Suprapubic skin (tissue), 4 donors: ENCODE results near the gene FOXJ3. TPM values are rescaled to one million over a fixed set of nuclear protein-coding genes. Genes with fewer than 3 reads are reported as not detected.

Experiments used
- DNase-seq, 2 donors: peaks; one replicate each; pipeline ENCODE4 v3.0.0-alpha.2; 2019; ENCODE audit warnings: low spot score in 2 of 2
- H3K27ac ChIP-seq: fragments of 200-600 bp; sonication (generic); one replicate; pipeline ENCODE4 v1.5.1; 2019
- H3K27me3 ChIP-seq: fragments of 200-600 bp; sonication (generic); one replicate; pipeline ENCODE4 v1.5.1; 2019
- H3K36me3 ChIP-seq: fragments of 200-600 bp; sonication (generic); one replicate; pipeline ENCODE4 v1.5.1; 2019
- H3K4me1 ChIP-seq: fragments of 200-600 bp; sonication (generic); one replicate; pipeline ENCODE4 v1.5.1; 2019
- H3K4me3 ChIP-seq: fragments of 200-600 bp; sonication (generic); one replicate; pipeline ENCODE4 v1.5.1; 2019; ENCODE audit warnings: mild to moderate bottlenecking
- H3K9me3 ChIP-seq: fragments of 200-600 bp; sonication (generic); one replicate; pipeline ENCODE4 v1.5.1; 2019
- CTCF ChIP-seq, 2 donors: fragments of 200-600 bp in 1 of 2; fragments of 450-650 bp in 1 of 2; sonication (generic) in 1 of 2; IDR thresholded peaks; one replicate each; pipeline ENCODE4 v1.5.1; 2016 to 2019; ENCODE audit warnings: antibody characterized with exemption in 2 of 2, mild to moderate bottlenecking in 1 of 2, moderate library complexity in 1 of 2
- EP300 ChIP-seq: sonication (generic); formaldehyde crosslinking; IDR thresholded peaks from one replicate; pipeline ENCODE4 v1.6.1; 2017; ENCODE audit warnings: antibody characterized with exemption
- POLR2A ChIP-seq, 2 donors: fragments of 450-650 bp; IDR thresholded peaks; one replicate each; pipeline ENCODE4 v1.6.1; 2017; ENCODE audit warnings: antibody characterized with exemption in 2 of 2, mild to moderate bottlenecking in 2 of 2, moderate library complexity in 2 of 2
- POLR2AphosphoS5 ChIP-seq, 3 donors: sonication (generic); formaldehyde crosslinking; IDR thresholded peaks; one replicate each; pipeline ENCODE4 v1.6.1; 2017; ENCODE audit warnings: antibody characterized with exemption in 3 of 3
- WGBS: methylation state at CpG from one replicate; pipeline ENCODE4 v1.1.5; 2018; 5-methylcytosine and 5-hydroxymethylcytosine counted together
- total RNA-seq, 4 donors: library from RNA; depleted of rRNA; stranded (reverse); fragments of >200 nt; gene quantifications; one replicate each; pipeline ENCODE4 v1.1.0, GENCODE V29; 2016

FOXJ3 gene
- total RNA-seq, 4 donors from 2014 or later, result 37.0 to 71.0 (median 41.1) TPM

- peaks cover 4% of the 10 kb centered on the region for H3K4me1 ChIP-seq
- DNase-seq, result no peak
- TF ChIP-seq POLR2A (IDR thresholded peaks at IDR 0.05), result no peak
- no peak for TF ChIP-seq CTCF (IDR thresholded peaks at IDR 0.05)
- TF ChIP-seq POLR2AphosphoS5 (IDR thresholded peaks at IDR 0.05), result no peak
- no peak for TF ChIP-seq EP300
- no peak within 1 kb of the TSS for H3K4me3 ChIP-seq
- no peak within 1 kb of the TSS for H3K27ac ChIP-seq
- H3K27me3 ChIP-seq, result peaks cover 3% of the 10 kb centered on the region
- WGBS, result 87% methylated on average over 9 of the region's 12 CpGs
- no peaks in the 10 kb centered on the region for H3K9me3 ChIP-seq
- H3K36me3 ChIP-seq, result no peaks in the 10 kb centered on the region
Measured at GRCh38 chr1:42152907-42153600, 182.0 kb downstream of the FOXJ3 start, which contains the start of gene GUCA2B. TSS of gene GUCA2B (plus strand) at chr1:42153410. CDS start at chr1:42153451, 41 bp downstream.

GRCh38 chr1:42152119-42152518 lies 182.9 kb downstream of the FOXJ3 start:
- H3K27ac ChIP-seq, result no peak overlapping the region
- peaks cover 6% of the 10 kb centered on the region for H3K4me1 ChIP-seq
- 35% methylated on average over 2 of the region's 3 CpGs for WGBS
- no peaks in the 10 kb centered on the region for H3K36me3 ChIP-seq
- H3K9me3 ChIP-seq, result no peaks in the 10 kb centered on the region
- peaks cover 7% of the 10 kb centered on the region for H3K27me3 ChIP-seq
- H3K4me3 ChIP-seq, result no peak overlapping the region
- TF ChIP-seq CTCF (IDR thresholded peaks at IDR 0.05) (no peak), POLR2A (IDR thresholded peaks at IDR 0.05) (no peak), POLR2AphosphoS5 (IDR thresholded peaks at IDR 0.05) (no peak), EP300 (no peak)
- no peak for DNase-seq

- no peak for TF ChIP-seq EP300
- no peak for TF ChIP-seq CTCF (IDR thresholded peaks at IDR 0.05)
- TF ChIP-seq POLR2A (IDR thresholded peaks at IDR 0.05), result no peak
- no peak for TF ChIP-seq POLR2AphosphoS5 (IDR thresholded peaks at IDR 0.05)
- peak in 1 of 2 donors; percentile 45 for DNase-seq
- Histone ChIP-seq H3K9me3 (no peaks in the 10 kb centered on the region), H3K36me3 (no peaks in the 10 kb centered on the region), H3K4me3 (no peak overlapping the region), H3K27ac (no peak overlapping the region), H3K27me3 (peaks cover 18% of the 10 kb centered on the region), H3K4me1 (peaks cover 13% of the 10 kb centered on the region)
- 90% methylated on average over 5 of the region's 5 CpGs for WGBS
Measured at GRCh38 chr1:42150651-42151050, 184.4 kb downstream of the FOXJ3 start.

GRCh38 chr1:42148166-42148565 lies 186.9 kb downstream of the FOXJ3 start:
- DNase-seq, result no peak
- TF ChIP-seq CTCF (IDR thresholded peaks at IDR 0.05) (no peak), EP300 (no peak)

GRCh38 chr1:42146626-42147320 lies 188.3 kb downstream of the FOXJ3 start:
- Histone ChIP-seq H3K27ac (no peak overlapping the region), H3K27me3 (peaks cover 42% of the 10 kb centered on the region), H3K4me3 (no peak overlapping the region), H3K4me1 (peaks cover 12% of the 10 kb centered on the region), H3K9me3 (no peaks in the 10 kb centered on the region), H3K36me3 (no peaks in the 10 kb centered on the region)
- TF ChIP-seq POLR2A (IDR thresholded peaks at IDR 0.05), result no peak
- TF ChIP-seq POLR2AphosphoS5 (IDR thresholded peaks at IDR 0.05), result peak in 1 of 3 donors; percentile 43
- TF ChIP-seq CTCF (IDR thresholded peaks at IDR 0.05), result peak; percentile 73
- TF ChIP-seq EP300, result no peak
- DNase-seq, result no peak
- 13% methylated on average over 14 of the region's 19 CpGs for WGBS

More at GRCh38 chr1:42148166-42148565, 186.9 kb downstream of the FOXJ3 start:
- H3K4me1 ChIP-seq, result peaks cover 14% of the 10 kb centered on the region
- H3K4me3 ChIP-seq, result no peak overlapping the region
- peaks cover 33% of the 10 kb centered on the region for H3K27me3 ChIP-seq
- 77% methylated on average over 1 of the region's 1 CpG for WGBS
- no peak overlapping the region for H3K27ac ChIP-seq
- no peaks in the 10 kb centered on the region for H3K36me3 ChIP-seq
- no peaks in the 10 kb centered on the region for H3K9me3 ChIP-seq
